HEK293 (cell line): ENCODE measurements around the gene PNLIPRP1.
A peak's percentile ranks its signal among the peaks of the same experiment; 100 is the strongest.

Source experiments
- FEZF1 ChIP-seq: fragments of 450-650 bp; formaldehyde crosslinking; IDR thresholded peaks from 2 replicates; pipeline ENCODE4 v1.5.1; 2016; ENCODE audit warnings: missing biosample characterization, missing genetic modification characterization
- HOXA7 ChIP-seq: sonication (generic); formaldehyde crosslinking; IDR thresholded peaks from 2 replicates; pipeline ENCODE4 v1.8.1; 2022; ENCODE audit warnings: missing genetic modification reagents, borderline replicate concordance
- KLF16 ChIP-seq: fragments of 450-650 bp; formaldehyde crosslinking; IDR thresholded peaks from 2 replicates; pipeline ENCODE4 v1.5.1; 2017; ENCODE audit warnings: missing biosample characterization, missing genetic modification characterization
- PBX3 ChIP-seq: sonication (generic); formaldehyde crosslinking; IDR thresholded peaks from 2 replicates; pipeline ENCODE4 v1.8.1; 2022; ENCODE audit warnings: mild to moderate bottlenecking, moderate library complexity, missing genetic modification reagents
- ZBTB17 ChIP-seq: fragments of 450-650 bp; formaldehyde crosslinking; IDR thresholded peaks from 2 replicates; pipeline ENCODE4 v1.5.1; 2016; ENCODE audit warnings: missing biosample characterization, missing genetic modification characterization
- ZBTB21 ChIP-seq: fragments of 450-650 bp; formaldehyde crosslinking; IDR thresholded peaks from 2 replicates; pipeline ENCODE4 v1.5.1; 2017; ENCODE audit warnings: missing biosample characterization, missing genetic modification characterization
- ZBTB6 ChIP-seq: fragments of 450-650 bp; formaldehyde crosslinking; IDR thresholded peaks from 2 replicates; pipeline ENCODE4 v1.5.1; 2017; ENCODE audit warnings: missing biosample characterization, missing genetic modification characterization
- ZFP37 ChIP-seq: fragments of 450-650 bp; formaldehyde crosslinking; IDR thresholded peaks from 2 replicates; pipeline ENCODE4 v1.5.1; 2016; ENCODE audit warnings: missing biosample characterization, missing genetic modification characterization
- ZIC2 ChIP-seq: fragments of 450-650 bp; formaldehyde crosslinking; IDR thresholded peaks from 2 replicates; pipeline ENCODE4 v1.5.1; 2016; ENCODE audit warnings: missing biosample characterization, missing genetic modification characterization
- ZNF148 ChIP-seq: fragments of 450-650 bp; formaldehyde crosslinking; IDR thresholded peaks from 2 replicates; pipeline ENCODE4 v1.5.0; 2017; ENCODE audit warnings: missing biosample characterization, missing genetic modification characterization, borderline replicate concordance
- ZNF19 ChIP-seq: fragments of 450-650 bp; formaldehyde crosslinking; IDR thresholded peaks from 2 replicates; pipeline ENCODE4; 2016; ENCODE audit warnings: missing biosample characterization, missing genetic modification characterization, low read depth
- ZNF302 ChIP-seq: fragments of 450-650 bp; formaldehyde crosslinking; IDR thresholded peaks from 2 replicates; pipeline ENCODE4 v1.5.1; 2016; ENCODE audit warnings: missing biosample characterization, missing genetic modification characterization, low read depth
- ZNF335 ChIP-seq: fragments of 450-650 bp; formaldehyde crosslinking; conservative IDR thresholded peaks from 2 replicates; pipeline ENCODE4 v1.5.1; 2016; ENCODE audit warnings: missing biosample characterization, missing genetic modification characterization
- ZNF366 ChIP-seq: fragments of 450-650 bp; formaldehyde crosslinking; conservative IDR thresholded peaks from 2 replicates; pipeline ENCODE4 v1.5.1; 2016; ENCODE audit warnings: missing biosample characterization, missing genetic modification characterization
- ZNF544 ChIP-seq: fragments of 450-650 bp; formaldehyde crosslinking; IDR thresholded peaks from 2 replicates; pipeline ENCODE4 v1.5.0; 2017; ENCODE audit warnings: missing biosample characterization, missing genetic modification characterization
- ZNF555 ChIP-seq: fragments of 450-650 bp; formaldehyde crosslinking; conservative IDR thresholded peaks from 2 replicates; pipeline ENCODE4 v1.5.1; 2017; ENCODE audit warnings: missing biosample characterization, mild to moderate bottlenecking, missing genetic modification characterization, inconsistent platforms
- ZNF560 ChIP-seq: fragments of 450-650 bp; formaldehyde crosslinking; IDR thresholded peaks from 2 replicates; pipeline ENCODE4 v1.5.1; 2017; ENCODE audit warnings: missing biosample characterization, missing genetic modification characterization, borderline replicate concordance
- ZNF664 ChIP-seq: fragments of 450-650 bp; formaldehyde crosslinking; IDR thresholded peaks from 2 replicates; pipeline ENCODE4 v1.5.1; 2016; ENCODE audit warnings: missing biosample characterization, missing genetic modification characterization
- ZNF777 ChIP-seq: fragments of 450-650 bp; formaldehyde crosslinking; IDR thresholded peaks from 2 replicates; pipeline ENCODE4 v1.5.1; 2017; ENCODE audit warnings: missing biosample characterization, missing genetic modification characterization, borderline replicate concordance
- ZNF785 ChIP-seq: fragments of 450-650 bp; formaldehyde crosslinking; IDR thresholded peaks from 2 replicates; pipeline ENCODE4 v1.5.1; 2016; ENCODE audit warnings: missing biosample characterization, missing genetic modification characterization
- TF ChIP-seq, protein P1 (sequence below): fragments of 450-650 bp; formaldehyde crosslinking; IDR thresholded peaks from 2 replicates; pipeline ENCODE4 v1.5.1; 2016; ENCODE audit warnings: missing biosample characterization, missing genetic modification characterization
- TF ChIP-seq, protein P2 (sequence below): fragments of 450-650 bp; formaldehyde crosslinking; IDR thresholded peaks from 2 replicates; pipeline ENCODE4 v1.5.1; 2017; ENCODE audit warnings: missing biosample characterization, missing genetic modification characterization
- TF ChIP-seq, protein P3 (sequence below): fragments of 450-650 bp; formaldehyde crosslinking; IDR thresholded peaks from 2 replicates; pipeline ENCODE4 v1.5.1; 2016; ENCODE audit warnings: missing biosample characterization, missing genetic modification characterization, borderline replicate concordance
- TF ChIP-seq, protein P4 (sequence below): fragments of 450-650 bp; formaldehyde crosslinking; IDR thresholded peaks from 2 replicates; pipeline ENCODE4 v1.5.1; 2016; ENCODE audit warnings: missing biosample characterization, missing genetic modification characterization

Gene PNLIPRP1

GRCh38 chr10:116608686-116609594 is 18.2 kb downstream of the PNLIPRP1 start (continued):
- TF ChIP-seq, protein P1, sequence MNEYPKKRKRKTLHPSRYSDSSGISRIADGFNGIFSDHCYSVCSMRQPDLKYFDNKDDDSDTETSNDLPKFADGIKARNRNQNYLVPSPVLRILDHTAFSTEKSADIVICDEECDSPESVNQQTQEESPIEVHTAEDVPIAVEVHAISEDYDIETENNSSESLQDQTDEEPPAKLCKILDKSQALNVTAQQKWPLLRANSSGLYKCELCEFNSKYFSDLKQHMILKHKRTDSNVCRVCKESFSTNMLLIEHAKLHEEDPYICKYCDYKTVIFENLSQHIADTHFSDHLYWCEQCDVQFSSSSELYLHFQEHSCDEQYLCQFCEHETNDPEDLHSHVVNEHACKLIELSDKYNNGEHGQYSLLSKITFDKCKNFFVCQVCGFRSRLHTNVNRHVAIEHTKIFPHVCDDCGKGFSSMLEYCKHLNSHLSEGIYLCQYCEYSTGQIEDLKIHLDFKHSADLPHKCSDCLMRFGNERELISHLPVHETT: no peak
- TF ChIP-seq ZNF19 (tag by site-specific recombination) (no peak), ZFP37 (tag by site-specific recombination) (0 out of 2 replicates have a peak, but pooled peaks have one; percentile 37), ZNF664 (tag by site-specific recombination) (no peak), ZIC2 (tag by site-specific recombination) (peak; percentile 62), PBX3 (CRISPR knock-in tag) (0 out of 2 replicates have a peak, but pooled peaks have one; percentile 37), FEZF1 (tag by site-specific recombination) (no peak), ZBTB21 (tag by site-specific recombination) (no peak), ZNF555 (tag by site-specific recombination) (no peak), ZNF366 (tag by site-specific recombination) (no peak), ZNF544 (tag by site-specific recombination) (no peak), ZNF785 (tag by site-specific recombination) (no peak), KLF16 (no peak), ZBTB6 (tag by site-specific recombination) (peak; percentile 75), ZNF148 (tag by site-specific recombination) (no peak), ZNF777 (tag by site-specific recombination) (no peak), ZNF560 (tag by site-specific recombination) (no peak), ZNF302 (tag by site-specific recombination) (no peak), HOXA7 (CRISPR knock-in tag) (no peak), ZBTB17 (peak; percentile 32; the same call in 1 of the 2 replicates), ZNF335 (peak; percentile 100; the same call in 1 of the 2 replicates)
- TF ChIP-seq, protein P2, sequence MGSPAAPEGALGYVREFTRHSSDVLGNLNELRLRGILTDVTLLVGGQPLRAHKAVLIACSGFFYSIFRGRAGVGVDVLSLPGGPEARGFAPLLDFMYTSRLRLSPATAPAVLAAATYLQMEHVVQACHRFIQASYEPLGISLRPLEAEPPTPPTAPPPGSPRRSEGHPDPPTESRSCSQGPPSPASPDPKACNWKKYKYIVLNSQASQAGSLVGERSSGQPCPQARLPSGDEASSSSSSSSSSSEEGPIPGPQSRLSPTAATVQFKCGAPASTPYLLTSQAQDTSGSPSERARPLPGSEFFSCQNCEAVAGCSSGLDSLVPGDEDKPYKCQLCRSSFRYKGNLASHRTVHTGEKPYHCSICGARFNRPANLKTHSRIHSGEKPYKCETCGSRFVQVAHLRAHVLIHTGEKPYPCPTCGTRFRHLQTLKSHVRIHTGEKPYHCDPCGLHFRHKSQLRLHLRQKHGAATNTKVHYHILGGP (tag by site-specific recombination): no peak
- TF ChIP-seq, protein P3, sequence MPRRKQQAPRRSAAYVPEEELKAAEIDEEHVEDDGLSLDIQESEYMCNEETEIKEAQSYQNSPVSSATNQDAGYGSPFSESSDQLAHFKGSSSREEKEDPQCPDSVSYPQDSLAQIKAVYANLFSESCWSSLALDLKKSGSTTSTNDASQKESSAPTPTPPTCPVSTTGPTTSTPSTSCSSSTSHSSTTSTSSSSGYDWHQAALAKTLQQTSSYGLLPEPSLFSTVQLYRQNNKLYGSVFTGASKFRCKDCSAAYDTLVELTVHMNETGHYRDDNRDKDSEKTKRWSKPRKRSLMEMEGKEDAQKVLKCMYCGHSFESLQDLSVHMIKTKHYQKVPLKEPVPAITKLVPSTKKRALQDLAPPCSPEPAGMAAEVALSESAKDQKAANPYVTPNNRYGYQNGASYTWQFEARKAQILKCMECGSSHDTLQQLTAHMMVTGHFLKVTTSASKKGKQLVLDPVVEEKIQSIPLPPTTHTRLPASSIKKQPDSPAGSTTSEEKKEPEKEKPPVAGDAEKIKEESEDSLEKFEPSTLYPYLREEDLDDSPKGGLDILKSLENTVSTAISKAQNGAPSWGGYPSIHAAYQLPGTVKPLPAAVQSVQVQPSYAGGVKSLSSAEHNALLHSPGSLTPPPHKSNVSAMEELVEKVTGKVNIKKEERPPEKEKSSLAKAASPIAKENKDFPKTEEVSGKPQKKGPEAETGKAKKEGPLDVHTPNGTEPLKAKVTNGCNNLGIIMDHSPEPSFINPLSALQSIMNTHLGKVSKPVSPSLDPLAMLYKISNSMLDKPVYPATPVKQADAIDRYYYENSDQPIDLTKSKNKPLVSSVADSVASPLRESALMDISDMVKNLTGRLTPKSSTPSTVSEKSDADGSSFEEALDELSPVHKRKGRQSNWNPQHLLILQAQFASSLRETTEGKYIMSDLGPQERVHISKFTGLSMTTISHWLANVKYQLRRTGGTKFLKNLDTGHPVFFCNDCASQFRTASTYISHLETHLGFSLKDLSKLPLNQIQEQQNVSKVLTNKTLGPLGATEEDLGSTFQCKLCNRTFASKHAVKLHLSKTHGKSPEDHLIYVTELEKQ: no peak
- TF ChIP-seq, protein P4, sequence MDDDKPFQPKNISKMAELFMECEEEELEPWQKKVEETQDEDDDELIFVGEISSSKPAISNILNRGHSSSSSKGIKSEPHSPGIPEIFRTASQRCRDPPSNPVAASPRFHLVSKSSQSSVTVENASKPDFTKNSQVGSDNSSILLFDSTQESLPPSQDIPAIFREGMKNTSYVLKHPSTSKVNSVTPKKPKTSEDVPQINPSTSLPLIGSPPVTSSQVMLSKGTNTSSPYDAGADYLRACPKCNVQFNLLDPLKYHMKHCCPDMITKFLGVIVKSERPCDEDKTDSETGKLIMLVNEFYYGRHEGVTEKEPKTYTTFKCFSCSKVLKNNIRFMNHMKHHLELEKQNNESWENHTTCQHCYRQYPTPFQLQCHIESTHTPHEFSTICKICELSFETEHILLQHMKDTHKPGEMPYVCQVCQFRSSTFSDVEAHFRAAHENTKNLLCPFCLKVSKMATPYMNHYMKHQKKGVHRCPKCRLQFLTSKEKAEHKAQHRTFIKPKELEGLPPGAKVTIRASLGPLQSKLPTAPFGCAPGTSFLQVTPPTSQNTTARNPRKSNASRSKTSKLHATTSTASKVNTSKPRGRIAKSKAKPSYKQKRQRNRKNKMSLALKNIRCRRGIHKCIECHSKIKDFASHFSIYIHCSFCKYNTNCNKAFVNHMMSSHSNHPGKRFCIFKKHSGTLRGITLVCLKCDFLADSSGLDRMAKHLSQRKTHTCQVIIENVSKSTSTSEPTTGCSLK: no peak
